Fibroblast of peridontal ligament (primary cell): ENCODE data around the gene RIPK4.
"Not testable (repeated sequence)": the region's sequence is repeated elsewhere in the genome, so short reads cannot be mapped to it uniquely, and the experiment has no call there.

Experiments
- DNase-seq: peaks from one replicate; pipeline ENCODE4 v3.0.0-alpha.2; 2010; ENCODE audit errors: extremely low read depth

The RIPK4 gene

DNA sequence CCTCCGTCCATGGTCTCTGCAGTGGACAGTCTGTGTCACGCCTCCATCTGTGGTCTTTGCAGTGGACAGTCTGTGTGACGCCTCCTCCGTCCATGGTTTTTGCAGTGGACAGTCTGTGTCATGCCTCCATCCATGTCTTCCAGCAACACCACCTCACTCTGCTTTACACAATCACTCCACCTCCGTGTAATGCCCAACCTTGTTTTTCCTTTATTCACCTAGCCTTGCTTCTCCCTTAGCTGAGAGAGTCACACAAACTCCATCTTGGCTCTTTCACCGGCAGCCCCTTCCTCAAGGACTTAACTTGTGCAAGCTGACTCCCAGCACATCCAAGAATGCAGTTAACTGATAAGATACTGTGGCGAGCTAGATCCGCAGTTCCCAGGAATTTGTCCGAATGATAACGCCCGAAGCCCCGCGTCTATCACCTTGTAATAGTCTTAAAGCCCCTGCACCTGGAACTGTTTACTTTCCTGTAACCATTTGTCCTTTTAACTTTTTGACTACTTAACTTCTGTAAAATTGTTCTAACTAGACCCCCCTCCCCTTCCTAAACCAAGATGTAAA is 52.5 kb downstream of the RIPK4 start:
- not testable (repeated sequence) for DNase-seq

DNA sequence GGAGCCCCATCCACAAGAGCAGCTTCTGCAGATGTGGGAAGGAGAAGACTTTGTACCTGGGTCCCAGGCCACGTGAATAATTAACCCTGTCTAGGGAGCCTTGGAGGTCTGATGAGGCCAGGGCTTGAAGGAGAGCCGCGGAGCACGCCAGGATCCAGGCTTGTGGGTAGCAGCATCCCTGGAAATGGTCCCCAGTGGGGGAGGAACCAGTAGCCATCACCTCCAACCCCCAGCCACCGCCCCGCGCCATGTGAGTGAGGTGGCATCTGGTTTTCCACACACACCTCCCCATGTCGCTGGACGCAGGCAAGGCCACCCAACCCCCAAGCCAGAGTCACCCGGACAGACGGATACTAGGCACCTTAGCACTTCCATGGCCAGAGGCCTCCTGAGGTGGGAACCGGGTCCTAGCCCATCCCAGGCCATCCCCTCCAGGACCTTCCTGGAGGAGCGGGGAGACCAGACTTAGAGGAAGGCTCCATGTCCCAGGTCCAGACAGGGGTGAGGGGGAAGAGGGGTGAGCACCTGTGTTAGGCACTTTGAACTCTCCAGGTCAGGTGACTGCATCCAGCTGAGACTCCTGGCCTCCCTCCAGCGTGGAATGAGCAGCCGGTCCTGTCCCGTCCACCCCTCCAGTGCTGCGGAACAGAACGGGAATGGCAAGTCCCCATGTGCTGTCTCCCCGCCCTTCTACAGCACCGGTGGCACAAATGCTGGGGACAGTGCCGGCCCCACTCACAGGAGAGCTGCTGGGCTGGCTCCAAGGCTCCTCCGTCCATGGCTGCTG is 53.2 kb downstream of the RIPK4 start:
- no peak for DNase-seq

DNA sequence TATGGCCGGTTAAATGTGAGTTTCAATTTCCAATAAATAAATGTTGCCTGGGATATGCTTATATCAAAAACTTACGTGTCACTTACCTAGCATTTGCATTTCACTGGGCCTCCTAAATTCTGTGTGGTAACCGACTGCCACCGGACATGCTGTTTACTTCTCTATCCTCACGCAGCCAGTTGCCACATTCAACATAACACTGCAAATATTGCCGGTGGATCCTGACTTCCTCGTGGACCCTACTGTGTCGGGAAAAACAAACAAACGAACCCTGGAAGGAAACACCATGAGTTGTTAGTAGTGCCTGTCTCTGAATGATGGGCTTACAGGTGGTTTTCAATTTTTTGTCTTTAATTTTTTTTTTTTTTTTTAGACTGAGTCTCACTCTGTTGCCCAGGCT is 54.1 kb downstream of the RIPK4 start:
- no peak for DNase-seq

DNA sequence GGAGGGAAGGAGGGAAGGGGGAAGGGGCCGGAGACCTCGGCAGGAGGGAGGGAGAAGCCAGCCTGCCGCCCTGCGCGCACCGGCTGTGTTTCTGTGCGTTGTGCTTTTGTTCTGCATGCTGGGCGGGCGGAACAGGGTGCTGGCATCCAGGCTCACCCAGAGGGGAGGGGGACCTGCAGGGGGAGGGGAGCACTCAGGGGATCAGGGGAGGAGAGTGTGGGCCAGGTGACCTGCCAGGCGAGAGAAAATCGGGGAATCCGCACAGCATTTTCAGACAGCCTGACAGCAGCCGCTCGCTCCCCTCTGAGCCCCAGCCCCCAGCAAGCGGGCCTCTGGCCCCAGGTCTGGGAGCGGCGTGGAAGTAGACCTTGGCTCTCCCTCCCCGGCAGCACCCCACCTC is 54.7 kb downstream of the RIPK4 start:
- DNase-seq, result no peak

DNA sequence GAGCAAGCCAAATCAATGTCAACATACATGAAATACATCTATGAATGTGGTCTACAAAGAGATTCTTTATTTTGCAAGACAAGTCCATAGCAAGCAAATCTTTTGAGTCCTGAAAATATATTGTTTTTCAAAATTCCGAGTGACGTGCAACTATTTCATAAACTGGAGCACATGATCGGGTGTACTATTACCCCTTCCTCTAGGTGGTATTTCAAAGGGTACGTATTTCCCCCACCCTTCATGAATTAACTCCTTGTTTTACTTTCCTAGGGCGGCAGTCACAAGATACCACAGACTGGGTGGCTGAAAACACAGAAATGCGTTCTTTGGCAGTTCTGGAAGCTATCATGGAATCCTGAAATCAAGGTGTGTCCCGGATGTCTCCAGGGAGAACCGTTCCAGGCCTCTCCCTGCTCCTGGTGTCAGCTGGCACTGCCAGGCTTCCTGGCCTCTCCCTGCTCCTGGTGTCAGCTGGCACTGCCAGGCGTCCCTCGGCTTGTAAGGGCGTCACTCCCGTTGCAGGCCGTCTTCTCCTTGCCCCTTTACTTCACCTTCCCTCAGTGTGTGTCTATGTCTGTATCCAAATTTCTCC is 55.3 kb downstream of the RIPK4 start:
- DNase-seq, result no peak

DNA sequence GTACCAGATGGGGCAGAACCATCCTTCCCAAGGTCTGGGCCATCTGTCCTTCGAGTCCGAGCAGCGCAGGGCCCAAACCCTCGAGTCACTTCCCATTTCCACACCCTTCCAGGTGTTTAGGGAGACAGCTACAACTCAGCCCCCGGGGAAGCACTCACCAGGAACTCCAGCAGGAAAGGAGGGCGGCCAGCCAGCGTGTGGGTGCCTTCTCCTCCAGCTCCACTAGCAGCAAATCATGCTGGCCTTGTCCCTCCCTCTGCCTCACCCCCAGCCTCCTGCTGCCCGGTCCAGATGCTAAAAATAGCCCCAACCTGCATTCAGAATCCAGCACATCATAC is 56.1 kb downstream of the RIPK4 start:
- DNase-seq, result no peak

DNA sequence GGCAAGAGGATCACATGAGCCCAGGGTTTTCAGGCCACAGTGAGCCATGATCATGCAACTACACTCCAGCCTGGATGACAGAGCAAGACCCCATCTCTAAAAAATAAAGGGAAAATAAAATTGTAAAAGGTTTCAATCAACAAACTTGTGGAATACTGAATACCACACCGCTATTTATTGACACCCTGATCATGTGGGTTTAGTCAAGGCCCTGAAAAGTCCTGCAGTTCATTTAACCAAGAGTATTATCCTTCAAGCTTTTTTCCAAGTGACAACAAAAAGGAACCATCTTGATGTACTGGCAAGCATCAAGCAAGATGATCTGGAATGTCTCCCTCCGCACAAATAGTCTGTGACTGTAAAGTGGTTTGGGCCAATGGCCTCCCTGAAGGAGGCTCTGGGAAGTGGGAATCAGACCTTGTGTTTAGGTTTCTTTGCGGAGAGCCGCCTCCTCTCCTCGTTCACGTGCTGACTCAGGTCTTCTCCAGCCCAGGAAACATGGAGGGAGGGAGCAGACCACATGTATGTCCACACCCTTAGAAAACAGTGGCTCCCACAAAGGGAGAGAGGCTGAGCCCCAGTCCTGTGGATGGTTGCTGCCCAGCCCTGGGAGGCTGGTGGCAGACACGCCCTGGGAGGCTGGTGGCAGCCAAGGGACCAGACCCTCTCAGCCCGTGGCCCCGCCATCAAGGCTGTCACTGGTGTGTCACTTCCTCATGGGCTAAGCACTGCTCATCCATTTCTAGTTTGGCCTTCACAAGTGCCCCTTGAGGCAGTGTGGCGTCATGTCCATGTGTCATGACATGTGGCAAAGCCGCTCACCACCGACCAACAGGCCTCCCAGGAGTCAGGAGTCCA is 56.7 kb downstream of the RIPK4 start:
- no peak for DNase-seq

DNA sequence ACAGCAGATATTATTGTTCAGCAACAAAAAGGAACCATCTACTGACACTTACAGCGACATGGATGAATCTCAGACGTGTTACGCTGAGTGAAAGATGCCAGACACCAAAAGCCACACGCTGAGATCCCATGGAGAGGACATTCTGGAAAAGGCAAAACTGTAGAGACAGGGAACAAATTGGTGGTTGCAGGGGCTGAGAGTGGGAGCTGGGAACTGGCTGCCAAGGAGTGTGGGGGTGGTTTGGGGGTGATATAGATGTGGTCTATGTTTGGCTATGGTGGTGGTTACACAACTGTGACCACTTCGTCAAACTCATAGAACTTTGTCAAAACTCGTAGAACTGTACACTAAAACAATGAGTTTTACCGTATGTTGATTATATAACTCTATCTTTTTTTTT is 57.7 kb downstream of the RIPK4 start:
- no peak for DNase-seq

DNA sequence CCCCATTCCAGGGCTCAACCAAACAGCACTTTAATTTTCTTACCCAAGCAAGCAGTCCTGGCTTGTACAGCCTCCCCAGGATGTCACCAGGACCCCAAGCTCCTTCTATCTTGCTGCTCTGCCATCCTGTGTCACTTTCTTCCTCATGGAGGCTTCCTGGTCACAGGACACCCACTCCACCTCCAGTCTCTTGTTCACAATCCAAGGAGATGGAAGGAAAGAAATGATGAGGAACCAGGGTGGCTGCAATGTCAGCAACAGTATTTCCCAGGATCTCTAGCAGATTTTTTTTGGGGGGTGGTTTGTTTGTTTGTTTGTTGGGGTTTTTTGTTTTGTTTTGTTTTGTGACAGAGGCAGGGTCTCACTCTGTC is 58.9 kb downstream of the RIPK4 start:
- DNase-seq, result no peak

DNA sequence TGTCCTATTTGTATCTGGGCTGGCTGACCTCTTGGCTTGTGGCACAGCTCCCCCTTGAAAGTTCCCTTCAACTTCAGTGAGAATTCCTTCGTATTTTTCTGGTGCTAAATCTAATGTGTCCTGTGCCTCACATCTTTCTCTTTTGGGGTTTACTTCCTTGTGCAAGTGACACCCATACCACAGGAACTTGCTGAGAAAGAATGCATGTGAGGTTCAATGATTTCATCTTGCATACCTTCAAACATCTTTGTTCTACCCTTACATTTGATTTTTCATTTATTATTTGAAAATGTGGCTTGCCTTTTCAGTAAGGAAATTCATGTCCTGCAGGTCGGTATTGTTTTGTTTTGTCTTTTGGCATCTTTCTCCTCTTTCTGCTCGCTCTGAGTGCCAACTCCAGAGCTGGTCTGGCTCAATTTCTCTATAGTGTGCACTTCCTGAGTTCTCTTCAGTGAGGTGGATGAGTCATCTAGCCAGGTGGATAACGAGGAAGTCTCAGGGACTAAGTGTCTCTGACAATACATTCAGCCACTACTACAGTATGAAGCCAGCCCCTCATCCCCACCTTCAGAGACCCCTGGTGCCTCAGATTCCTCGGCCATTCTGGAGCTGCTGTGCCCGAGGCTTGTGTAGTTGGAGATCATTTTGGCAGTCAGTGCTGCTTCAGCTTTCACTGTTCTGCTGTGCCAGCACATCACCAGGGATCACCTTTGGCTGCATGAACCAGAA is 59.5 kb downstream of the RIPK4 start:
- no peak for DNase-seq

DNA sequence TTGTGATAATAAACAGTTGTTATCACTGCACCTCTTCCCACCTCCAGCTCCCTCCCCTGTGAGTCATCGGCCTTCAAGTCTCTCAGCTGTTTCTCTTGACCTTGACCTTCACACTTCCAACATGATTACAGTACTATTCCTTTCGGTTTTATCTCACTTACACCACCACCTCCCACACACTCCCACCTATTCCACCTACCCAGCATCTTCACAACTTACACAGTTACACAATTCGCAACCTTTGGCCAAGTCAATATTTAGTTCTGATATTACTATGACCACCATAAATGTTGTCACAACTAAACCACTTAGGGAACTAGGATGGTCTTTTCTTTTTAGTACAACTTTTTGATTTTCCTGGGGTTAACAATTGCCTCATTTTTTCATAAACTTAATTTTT is 60.2 kb downstream of the RIPK4 start:
- no peak for DNase-seq

DNA sequence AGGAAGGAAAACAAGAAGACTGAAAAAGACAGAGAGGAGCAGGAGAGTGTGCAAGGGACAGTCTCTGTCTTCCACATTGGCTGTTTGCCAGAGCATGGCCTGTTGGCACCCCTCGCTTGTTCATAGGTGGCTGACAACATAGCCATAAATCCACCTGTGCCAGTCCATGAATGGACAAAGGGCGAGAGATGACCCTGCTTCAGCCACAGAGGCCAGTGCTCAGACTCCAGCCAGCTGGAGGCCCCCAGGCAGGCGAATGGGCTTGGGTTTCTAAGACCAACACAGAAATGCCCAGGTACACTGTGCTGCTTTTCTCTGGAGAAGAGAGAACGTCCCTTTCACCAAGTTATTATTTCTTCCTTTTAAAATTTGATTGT is 60.6 kb downstream of the RIPK4 start:
- no peak for DNase-seq

DNA sequence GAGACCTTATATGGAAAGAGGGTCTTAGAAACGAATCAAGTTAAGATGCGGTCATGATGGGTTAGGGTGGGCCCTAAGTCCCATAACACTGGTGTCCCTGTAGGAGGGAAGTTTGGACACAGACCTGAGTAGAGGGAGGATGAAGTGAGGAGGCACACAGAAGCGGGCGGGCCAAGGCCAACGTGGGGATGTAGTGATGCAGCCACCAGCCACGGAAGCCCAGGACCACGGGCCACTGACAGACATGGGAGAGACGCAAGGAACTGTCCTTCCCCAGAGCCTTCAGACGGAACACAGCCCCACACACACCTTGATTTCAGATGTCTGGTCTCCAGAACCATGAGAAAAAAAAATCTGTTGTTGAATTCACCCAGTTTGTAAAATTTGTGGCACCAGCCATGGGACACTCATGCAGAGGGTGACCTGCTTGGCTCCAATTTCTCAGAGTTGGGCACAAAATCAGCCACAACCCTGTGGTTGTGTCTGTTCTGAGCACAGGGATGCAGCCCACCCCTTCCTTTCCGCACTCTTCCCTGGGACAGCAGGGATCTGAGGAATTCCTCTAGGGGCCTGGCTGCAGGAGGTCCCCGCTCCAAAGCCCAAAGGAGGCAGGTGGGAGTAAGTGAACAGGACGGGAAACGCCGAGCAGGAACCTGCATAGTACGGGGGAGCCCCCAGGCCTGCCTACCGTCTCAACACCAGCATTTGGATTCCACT is 61.1 kb downstream of the RIPK4 start:
- DNase-seq, result no peak

DNA sequence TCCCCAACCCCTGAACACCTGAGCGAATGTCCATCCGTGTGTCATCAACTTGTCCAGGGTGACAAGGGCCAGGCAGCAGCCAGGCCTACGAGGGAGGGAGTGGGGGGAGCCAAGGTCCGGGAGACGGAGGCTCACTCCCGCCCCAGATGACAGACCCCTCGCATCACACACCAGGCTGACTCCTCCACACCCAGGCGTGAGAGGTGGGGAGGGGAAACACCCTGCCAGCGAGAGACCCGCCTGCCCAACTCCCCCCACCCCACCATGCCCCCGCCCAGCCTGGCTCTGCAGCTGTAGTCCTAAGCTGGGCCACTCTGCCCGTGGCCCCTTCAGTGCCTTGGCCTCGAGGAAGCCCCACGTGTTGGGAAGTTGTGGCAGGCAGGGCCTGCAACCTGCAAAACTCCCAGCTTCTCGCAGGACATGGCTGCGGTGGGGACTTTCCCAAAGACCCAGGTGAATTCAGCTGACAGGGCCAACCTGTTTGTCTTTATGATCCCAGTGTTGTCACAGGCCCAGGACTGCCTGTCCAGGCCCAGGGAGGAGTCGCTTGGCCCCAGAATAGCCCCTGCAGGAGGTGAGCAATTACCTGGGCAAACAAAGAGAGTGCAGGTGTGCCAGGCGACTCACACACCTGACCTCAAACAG is 62.9 kb downstream of the RIPK4 start:
- no peak for DNase-seq

DNA sequence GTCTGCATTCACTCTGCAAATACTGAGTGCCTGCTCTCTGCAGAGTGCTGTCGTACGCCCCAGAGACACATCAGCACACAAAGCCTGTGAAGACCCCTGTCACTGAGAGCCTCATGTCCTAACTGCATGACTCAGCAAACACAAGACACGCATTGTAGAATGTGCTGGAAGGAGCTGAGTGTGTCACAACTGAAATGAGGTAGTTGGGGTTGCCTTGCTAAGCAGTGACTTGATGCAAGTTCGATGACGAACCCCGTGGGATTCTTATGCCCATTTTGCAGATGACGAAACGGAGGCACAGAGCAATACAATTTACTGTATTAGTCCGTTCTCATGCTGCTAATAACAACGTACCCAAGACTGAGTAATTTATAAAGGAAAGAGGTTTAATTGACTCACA is 65.1 kb downstream of the RIPK4 start:
- DNase-seq, result no peak

DNA sequence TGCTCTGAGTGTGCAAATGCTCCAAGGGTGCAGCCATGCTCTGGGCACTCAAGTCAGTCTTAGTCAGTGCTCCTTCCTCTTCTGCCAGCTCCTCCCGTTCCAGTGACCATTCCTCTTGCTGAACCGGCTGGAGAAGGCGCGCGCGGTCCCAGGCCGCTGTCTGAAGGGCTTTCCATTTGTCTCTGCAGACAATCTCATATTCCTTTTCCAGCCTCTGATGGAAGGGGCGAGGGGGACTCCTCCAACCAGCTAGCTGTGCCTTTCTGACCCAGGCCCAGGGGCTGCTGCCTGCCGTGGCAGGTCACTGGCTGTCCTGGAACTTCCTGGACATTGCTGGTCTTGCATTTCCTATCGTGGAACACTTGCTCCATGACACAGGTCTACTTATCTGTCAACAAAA is 67.5 kb downstream of the RIPK4 start:
- no peak for DNase-seq

DNA sequence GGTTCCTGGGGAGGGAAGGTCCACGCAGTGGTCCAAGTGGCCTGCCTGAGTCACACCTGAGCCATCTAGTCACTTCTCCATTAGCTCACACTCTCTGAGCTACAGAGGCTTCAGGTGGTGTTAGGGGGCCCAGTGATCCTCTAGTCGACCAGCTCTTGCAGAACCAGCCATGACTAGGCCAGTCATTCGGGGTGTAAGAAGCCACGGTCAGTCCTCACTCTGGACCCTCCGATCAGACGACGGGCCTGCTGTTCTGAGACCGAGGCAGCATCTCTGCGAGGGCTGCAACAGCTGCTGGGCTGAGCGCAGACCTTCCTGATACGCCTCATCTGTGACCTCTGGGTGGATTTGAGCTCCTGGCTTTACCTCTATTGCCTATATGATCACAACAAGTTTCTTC is 68.8 kb downstream of the RIPK4 start:
- no peak for DNase-seq

DNA sequence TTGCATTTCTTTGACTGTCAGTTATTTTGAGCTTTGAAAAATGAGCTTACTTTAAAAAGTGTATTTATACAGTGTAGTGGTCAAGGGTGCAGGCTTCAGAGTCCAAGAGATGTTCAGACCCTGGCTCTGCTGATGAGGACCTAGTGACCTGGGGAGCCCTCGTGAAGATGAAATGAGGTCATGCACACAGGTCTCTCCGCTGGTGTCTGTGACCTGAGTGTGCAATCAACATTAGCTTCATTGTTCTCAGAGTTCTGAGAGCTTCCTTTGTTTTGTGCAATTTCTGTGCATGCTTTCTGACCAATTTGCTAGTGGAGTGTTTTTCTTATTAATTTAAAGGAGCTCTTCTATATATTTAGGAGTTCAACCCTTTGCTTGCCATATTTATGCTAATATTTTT is 71.3 kb downstream of the RIPK4 start:
- no peak for DNase-seq

DNA sequence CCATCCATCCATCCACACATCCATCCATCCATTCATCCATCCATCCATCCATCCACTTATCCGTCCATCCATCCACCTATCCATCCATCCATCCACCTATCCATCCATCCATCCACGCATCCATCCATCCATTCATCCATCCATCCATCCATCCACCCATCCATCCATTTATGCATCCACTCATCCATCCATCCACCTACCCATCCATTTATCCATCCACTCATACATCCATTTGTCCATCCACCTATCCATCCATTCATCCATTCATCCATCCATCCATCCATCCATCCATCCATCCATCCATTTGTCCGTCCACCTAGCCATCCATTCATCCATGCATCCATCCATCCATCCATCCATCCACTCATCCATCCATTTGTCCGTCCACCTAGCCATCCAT is 72.8 kb downstream of the RIPK4 start:
- not testable (repeated sequence) for DNase-seq

DNA sequence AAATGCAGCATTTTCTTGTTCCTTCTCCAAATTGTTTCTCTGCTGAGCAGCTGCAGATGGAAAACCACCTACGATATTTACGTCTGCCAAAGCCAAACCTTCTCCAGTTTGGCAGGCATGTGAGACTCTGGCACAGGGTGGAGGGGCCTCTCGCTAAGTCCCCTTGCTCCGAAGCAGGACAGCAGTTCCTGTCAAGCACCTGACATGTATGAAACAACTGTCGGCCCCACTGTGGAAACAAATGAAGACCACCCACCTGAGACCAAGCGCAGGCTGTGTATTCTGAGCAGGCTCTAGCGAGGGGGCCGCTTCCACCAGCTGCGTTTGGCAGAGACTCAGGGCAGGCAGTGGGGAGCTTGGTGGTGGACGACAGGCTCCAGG is 74.7 kb downstream of the RIPK4 start:
- no peak for DNase-seq
